Stimulated activated CD4-positive, alpha-beta T cell treated with anti-CD3 and anti-CD28 coated beads, Interleukin-15, amount 100 ng/mL, for 24 hours (primary cell): ENCODE results near the gene MINDY4.

Source experiments
- DNase-seq: peaks from one replicate; pipeline ENCODE4 v3.0.0-alpha.2; 2020

Gene MINDY4

GRCh38 chr7:30906014-30906413 lies 134.8 kb downstream of the MINDY4 start:
- DNase-seq, result no peak

- no peak for DNase-seq
Observed at GRCh38 chr7:30906515-30907240, 135.5 kb downstream of the MINDY4 start.

- no peak for DNase-seq
Observed at GRCh38 chr7:30907527-30908267, 136.5 kb downstream of the MINDY4 start.

DNA sequence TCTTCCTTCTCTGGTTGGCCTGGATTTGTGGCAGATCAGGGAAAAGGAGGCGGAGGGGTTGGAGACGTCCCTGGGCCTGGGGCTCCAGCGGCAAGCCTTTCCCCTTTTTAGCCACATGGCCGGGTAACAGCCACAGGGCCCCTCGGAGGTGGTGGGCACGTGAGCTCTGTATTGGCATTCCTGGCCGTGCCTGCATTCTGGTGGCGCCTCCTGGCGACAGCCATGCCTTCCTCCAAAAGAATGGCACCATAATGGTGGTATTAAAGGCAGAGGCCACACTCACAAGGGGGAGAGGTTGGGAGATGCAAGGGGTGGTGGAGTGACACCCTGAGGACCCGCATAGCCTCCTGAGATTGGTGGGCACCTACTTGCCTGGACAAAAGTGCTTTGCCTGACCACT lies 137.5 kb downstream of the MINDY4 start:
- no peak for DNase-seq

DNA sequence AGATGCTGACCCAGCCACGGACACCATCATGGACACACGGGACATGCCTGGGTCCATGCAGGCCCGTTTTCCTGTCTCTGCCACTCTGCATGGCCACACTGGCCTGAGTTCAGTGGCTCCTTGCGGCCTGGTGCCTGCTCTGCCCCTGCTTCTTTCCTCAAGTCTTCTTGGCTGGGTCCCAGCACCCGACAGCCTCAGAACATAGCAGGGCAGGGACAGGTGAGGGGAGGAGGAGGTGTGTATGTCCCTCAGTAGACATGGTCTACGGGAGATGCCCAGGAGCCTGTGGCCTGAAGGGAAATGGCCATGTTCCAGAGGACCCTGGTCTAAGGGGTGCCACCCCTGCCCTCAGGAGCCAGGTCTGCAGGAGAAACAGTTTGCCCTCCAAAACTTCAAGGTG lies 138.2 kb downstream of the MINDY4 start:
- no peak for DNase-seq

GRCh38 chr7:30910411-30911073 lies 139.3 kb downstream of the MINDY4 start:
- no peak for DNase-seq

DNA sequence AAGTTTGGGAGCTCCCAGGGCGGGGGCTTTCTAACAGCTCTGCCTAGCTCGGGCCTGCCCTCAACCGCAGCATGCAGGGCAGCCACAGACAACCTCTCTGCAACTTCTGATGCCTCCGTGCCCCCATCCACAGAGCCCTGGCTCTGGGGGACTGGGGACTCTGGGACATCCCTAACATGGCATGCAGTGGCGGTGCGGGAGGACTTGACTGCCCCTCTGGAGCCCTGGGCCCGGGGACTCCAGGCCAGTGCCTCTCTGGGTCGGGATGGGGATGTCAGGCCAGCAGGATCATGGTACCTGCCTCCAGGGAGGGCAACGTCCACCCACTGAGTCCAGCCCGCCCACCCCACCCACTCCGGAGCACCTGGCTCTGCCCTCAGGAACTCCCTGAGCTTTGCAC lies 139.9 kb downstream of the MINDY4 start:
- no peak for DNase-seq

DNA sequence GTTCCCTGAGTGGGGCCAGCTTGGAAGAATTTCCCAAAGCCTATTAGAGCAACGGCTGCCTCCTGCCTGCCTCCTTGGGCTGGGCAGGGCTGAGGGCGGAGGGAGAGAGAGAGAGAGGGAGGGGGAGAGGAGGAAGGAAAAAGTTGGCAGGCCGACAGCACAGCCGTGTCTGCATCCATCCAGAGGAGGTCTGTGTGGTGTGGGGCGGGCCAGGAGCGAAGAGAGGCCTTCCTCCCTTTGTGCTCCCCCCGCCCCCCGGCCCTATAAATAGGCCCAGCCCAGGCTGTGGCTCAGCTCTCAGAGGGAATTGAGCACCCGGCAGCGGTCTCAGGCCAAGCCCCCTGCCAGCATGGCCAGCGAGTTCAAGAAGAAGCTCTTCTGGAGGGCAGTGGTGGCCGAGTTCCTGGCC lies 140.3 kb downstream of the MINDY4 start, which contains the start of gene AQP1:
Gene AQP1 (plus strand): TSS at position 293 of the 409 bp plus-strand sequence. CDS start 57 bp downstream, at position 350.
- no peak for DNase-seq

GRCh38 chr7:30912021-30912730 lies 141.0 kb downstream of the MINDY4 start:
- no peak for DNase-seq

- DNase-seq, result no peak
Observed at GRCh38 chr7:30912731-30912985, 141.4 kb downstream of the MINDY4 start.

- DNase-seq, result no peak
Observed at GRCh38 chr7:30912986-30913811, 142.0 kb downstream of the MINDY4 start.

- DNase-seq, result no peak
Observed at GRCh38 chr7:30913821-30914515, 142.8 kb downstream of the MINDY4 start.

GRCh38 chr7:30914596-30914995 lies 143.4 kb downstream of the MINDY4 start:
- peak; percentile 15 for DNase-seq

DNA sequence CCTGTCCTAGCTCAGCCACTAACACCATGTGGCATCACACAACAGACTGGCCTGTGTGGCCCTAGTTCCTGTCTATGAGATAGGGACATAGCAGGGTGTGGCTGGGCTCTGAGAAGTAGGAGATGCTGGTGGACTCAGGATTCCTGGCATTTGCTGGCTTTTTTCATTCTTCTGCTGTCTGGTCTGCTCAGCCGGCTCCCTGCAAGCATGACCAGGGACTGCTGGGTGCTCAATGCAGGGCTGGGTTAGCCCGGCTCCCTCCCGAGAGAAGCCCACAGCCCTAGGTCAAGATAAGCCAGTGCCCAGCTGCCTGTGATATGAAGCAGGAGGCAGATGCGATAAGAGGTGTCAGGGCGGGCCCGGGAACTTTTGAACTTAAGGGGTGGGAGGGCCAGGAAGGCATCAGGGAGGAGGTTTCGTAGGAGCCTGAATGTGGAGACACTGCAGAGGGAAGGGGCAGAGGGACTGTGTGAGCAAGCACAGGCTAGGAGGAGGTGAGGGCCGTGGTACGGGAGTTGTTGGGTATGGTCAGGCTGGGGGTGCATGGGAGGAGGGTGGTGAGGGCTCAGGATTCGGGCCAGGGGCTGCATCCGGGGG lies 143.9 kb downstream of the MINDY4 start:
- DNase-seq, result no peak

- DNase-seq, result no peak
Observed at GRCh38 chr7:30915751-30916150, 144.5 kb downstream of the MINDY4 start.

GRCh38 chr7:30916255-30916654 lies 145.0 kb downstream of the MINDY4 start:
- DNase-seq, result no peak

DNA sequence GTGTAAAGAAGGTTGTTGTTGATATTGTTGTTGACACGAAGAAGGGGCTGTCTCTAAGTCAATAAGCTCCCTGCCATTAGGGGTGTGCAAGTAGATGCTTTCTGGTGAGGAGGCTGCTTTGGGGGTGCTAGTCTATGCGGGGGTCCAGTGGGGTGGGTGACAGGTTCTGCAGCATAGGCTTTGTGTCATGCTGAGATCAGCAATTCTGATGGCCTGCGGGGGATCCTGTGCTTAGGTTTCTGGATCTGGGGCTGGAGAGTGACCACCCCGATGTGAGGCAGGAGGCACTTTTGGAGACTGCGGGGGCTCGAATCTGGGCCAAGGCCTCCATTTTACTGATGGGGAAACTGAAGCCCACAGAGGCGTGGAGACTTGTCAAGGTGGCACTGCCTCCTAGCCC lies 145.6 kb downstream of the MINDY4 start:
- no peak for DNase-seq

GRCh38 chr7:30917216-30917893 lies 146.1 kb downstream of the MINDY4 start:
- no peak for DNase-seq

DNA sequence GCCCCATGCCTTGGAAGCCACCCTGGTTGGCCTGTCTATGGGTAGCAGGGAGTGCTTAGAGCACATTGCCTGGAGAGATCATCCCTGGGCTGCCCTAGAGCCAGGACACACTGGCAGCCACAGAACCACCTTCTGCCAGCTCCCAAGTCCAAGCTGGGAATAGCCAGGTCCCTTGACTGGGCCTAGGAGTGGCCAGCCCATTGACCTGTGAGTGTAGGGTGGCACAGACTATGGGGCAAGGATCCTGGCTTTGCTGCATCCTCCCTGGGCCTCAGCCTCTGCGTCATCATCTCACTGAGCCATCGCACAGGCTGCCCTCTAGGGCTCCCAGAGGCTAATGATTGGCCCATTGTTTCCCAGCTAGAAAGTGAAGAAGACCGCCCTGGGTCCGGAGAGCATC lies 147.5 kb downstream of the MINDY4 start:
- DNase-seq, result no peak

GRCh38 chr7:30920021-30920583 lies 148.9 kb downstream of the MINDY4 start:
- no peak for DNase-seq
